ENCODE measurements around the gene KCNMA1. TPM values are rescaled to one million over a fixed set of nuclear protein-coding genes. Genes with fewer than 3 reads are reported as not detected.

Gene KCNMA1
- total RNA-seq, 1 experiment from 2014 or later, result 0.49 TPM

DNA sequence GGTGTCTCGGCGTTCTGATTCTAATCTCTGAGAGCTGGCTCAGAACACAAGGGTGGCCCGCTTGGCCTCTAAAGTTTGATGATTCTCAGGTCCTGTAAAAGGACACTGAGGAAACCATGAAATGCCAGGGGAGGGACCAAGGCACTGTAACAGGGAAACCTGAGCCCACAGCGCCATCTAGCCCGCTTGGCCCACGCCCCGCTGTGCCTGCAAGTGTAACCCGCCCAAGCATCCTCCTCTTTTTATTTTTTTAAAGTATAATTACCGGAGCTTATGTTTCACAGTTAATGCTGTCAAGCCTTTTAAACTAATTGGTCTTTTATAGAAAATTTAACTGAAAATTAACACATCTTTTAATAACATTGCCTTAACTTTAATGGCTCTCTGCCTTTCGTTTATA lies 734.7 kb downstream of the KCNMA1 start:
- ChIA-PET RAD21 (ENCODE audit: low non-redundant PET in 1 of 2, low total read pairs in 2 of 2, uncharacterized antibody in 2 of 2, unreplicated experiment in 2 of 2) (no interaction called here), CTCF (no interaction called here), POLR2A (no interaction called here)
- Histone ChIP-seq H3K9ac (ENCODE audit: low read length) (no peak overlapping the region), H3K9me3 (ENCODE audit: control insufficient read depth in 1 of 2, insufficient read depth in 1 of 2, low read depth in 1 of 2, low read length in 2 of 2) (no peaks in the 10 kb centered on the region), H3K27me3 (ENCODE audit: insufficient read depth, low read length) (no peaks in the 10 kb centered on the region), H2AFZ (ENCODE audit: low read depth, low read length, poor library complexity, severe bottlenecking) (no peak overlapping the region), H3K4me1 (ENCODE audit: control insufficient read depth in 1 of 2, insufficient read depth in 2 of 2, low read length in 2 of 2) (no peaks in the 10 kb centered on the region), H3K9me2 (ENCODE audit: insufficient read depth) (no peaks in the 10 kb centered on the region), H4K20me1 (ENCODE audit: insufficient read depth) (no peaks in the 10 kb centered on the region), H3K27ac (ENCODE audit: low read depth, low read length) (no peak overlapping the region), H3K4me3 (replicated peaks in 1 of 2; ENCODE audit: low read depth in 1 of 2, low read length in 2 of 2) (no peak overlapping the region), H3K79me2 (ENCODE audit: insufficient read depth, low read length) (no peaks in the 10 kb centered on the region), H3K36me3 (ENCODE audit: control insufficient read depth in 1 of 2, insufficient read depth in 2 of 2, low read length in 2 of 2) (no peaks in the 10 kb centered on the region), H3K4me2 (ENCODE audit: low read length) (no peak overlapping the region)
- intact Hi-C loops (cut with micrococcal nuclease), result no loop called here
- peak; percentile 95 for ATAC-seq
- TF ChIP-seq, protein P1, sequence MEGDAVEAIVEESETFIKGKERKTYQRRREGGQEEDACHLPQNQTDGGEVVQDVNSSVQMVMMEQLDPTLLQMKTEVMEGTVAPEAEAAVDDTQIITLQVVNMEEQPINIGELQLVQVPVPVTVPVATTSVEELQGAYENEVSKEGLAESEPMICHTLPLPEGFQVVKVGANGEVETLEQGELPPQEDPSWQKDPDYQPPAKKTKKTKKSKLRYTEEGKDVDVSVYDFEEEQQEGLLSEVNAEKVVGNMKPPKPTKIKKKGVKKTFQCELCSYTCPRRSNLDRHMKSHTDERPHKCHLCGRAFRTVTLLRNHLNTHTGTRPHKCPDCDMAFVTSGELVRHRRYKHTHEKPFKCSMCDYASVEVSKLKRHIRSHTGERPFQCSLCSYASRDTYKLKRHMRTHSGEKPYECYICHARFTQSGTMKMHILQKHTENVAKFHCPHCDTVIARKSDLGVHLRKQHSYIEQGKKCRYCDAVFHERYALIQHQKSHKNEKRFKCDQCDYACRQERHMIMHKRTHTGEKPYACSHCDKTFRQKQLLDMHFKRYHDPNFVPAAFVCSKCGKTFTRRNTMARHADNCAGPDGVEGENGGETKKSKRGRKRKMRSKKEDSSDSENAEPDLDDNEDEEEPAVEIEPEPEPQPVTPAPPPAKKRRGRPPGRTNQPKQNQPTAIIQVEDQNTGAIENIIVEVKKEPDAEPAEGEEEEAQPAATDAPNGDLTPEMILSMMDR (IDR thresholded peaks at IDR 0.05 in 2 of 3, conservative IDR thresholded peaks at IDR 0.05 in 1 of 3; ENCODE audit: borderline replicate concordance in 1 of 3, insufficient read depth in 1 of 3, low read depth in 2 of 3, low read length in 2 of 3), result peak in 2 of 3 experiments; percentile 56 to 57; a peak in 4 of 6 replicates
- TF ChIP-seq RAD21 (IDR thresholded peaks at IDR 0.05; ENCODE audit: low read depth), result peak; percentile 58
- no peak for TF ChIP-seq JUND (IDR thresholded peaks at IDR 0.05)
- no peak for TF ChIP-seq FOSL1 (IDR thresholded peaks at IDR 0.05; ENCODE audit: low read depth)
- BruUV-seq (replicated peaks), result no TSS peak
- DNase-seq (ENCODE audit: low read depth, low spot score), result peak; percentile 7

DNA sequence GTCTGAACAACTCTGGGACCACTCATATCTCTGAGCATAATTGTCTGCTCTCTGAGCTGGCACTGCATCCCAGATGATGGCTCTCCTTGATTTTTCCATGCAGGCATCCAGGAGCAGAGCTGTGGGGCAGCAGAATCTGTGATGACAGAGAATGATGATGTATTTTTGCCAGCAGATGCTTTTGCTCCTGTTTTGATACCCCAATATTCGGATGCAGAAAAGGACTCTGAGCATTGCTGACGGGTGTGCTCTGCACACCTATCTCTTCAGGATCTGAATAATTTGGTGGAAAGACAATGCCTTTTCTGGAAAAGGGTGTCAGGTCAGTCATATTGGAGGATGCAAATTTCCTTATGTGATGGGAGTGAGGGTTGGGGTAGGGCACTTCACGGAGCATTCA lies 735.9 kb downstream of the KCNMA1 start:
- intact Hi-C loops (cut with micrococcal nuclease), result no loop called here
- Histone ChIP-seq H3K9me3 (ENCODE audit: control insufficient read depth in 1 of 2, insufficient read depth in 1 of 2, low read depth in 1 of 2, low read length in 2 of 2) (no peaks in the 10 kb centered on the region), H4K20me1 (ENCODE audit: insufficient read depth) (no peaks in the 10 kb centered on the region), H3K27me3 (ENCODE audit: insufficient read depth, low read length) (no peaks in the 10 kb centered on the region), H2AFZ (ENCODE audit: low read depth, low read length, poor library complexity, severe bottlenecking) (no peak overlapping the region), H3K4me1 (ENCODE audit: control insufficient read depth in 1 of 2, insufficient read depth in 2 of 2, low read length in 2 of 2) (no peaks in the 10 kb centered on the region), H3K27ac (ENCODE audit: low read depth, low read length) (no peak overlapping the region), H3K4me2 (ENCODE audit: low read length) (no peak overlapping the region), H3K79me2 (ENCODE audit: insufficient read depth, low read length) (no peaks in the 10 kb centered on the region), H3K36me3 (ENCODE audit: control insufficient read depth in 1 of 2, insufficient read depth in 2 of 2, low read length in 2 of 2) (no peaks in the 10 kb centered on the region), H3K9ac (ENCODE audit: low read length) (no peak overlapping the region), H3K9me2 (ENCODE audit: insufficient read depth) (no peaks in the 10 kb centered on the region), H3K4me3 (replicated peaks in 1 of 2; ENCODE audit: low read depth in 1 of 2, low read length in 2 of 2) (no peak overlapping the region)
- DNase-seq (ENCODE audit: low read depth, low spot score) (no peak), ATAC-seq (no peak)
- no TSS peak for BruUV-seq (replicated peaks)
- ChIA-PET POLR2A (no interaction called here), CTCF (no interaction called here), RAD21 (ENCODE audit: low non-redundant PET in 1 of 2, low total read pairs in 2 of 2, uncharacterized antibody in 2 of 2, unreplicated experiment in 2 of 2) (no interaction called here)
- no peak for TF ChIP-seq ZNF274 (IDR thresholded peaks at IDR 0.05; ENCODE audit: low read depth, low read length)
- TF ChIP-seq, protein P1 (IDR thresholded peaks at IDR 0.05 in 2 of 3, conservative IDR thresholded peaks at IDR 0.05 in 1 of 3; ENCODE audit: borderline replicate concordance in 1 of 3, insufficient read depth in 1 of 3, low read depth in 2 of 3, low read length in 2 of 3), result no peak
- TF ChIP-seq, protein P2, sequence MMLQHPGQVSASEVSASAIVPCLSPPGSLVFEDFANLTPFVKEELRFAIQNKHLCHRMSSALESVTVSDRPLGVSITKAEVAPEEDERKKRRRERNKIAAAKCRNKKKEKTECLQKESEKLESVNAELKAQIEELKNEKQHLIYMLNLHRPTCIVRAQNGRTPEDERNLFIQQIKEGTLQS (IDR thresholded peaks at IDR 0.05), result no peak
- TF ChIP-seq, protein P3, sequence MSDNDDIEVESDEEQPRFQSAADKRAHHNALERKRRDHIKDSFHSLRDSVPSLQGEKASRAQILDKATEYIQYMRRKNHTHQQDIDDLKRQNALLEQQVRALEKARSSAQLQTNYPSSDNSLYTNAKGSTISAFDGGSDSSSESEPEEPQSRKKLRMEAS (IDR thresholded peaks at IDR 0.05), result no peak

Data from HCT116 (cell line).